Astrocyte (in vitro differentiated cells and primary cell): Measurements from ENCODE around the gene RASAL1.

Experiments
- EZH2 ChIP-seq: IDR thresholded peaks from 2 replicates; pipeline ENCODE4 v1.6.1; 2012; ENCODE audit warnings: mild to moderate bottlenecking, low read length, inconsistent platforms; ENCODE audit not compliant: insufficient read depth
- TF ChIP-seq, protein P1 (sequence below): IDR thresholded peaks from 2 replicates; pipeline ENCODE4 v1.5.1; 2011; ENCODE audit warnings: low read depth, mild to moderate bottlenecking, inconsistent platforms, low read length, moderate library complexity; ENCODE audit not compliant: insufficient read depth

GRCh38 chr12:113104953-113105510 lies 30.5 kb downstream of the RASAL1 start:
- TF ChIP-seq, protein P1, sequence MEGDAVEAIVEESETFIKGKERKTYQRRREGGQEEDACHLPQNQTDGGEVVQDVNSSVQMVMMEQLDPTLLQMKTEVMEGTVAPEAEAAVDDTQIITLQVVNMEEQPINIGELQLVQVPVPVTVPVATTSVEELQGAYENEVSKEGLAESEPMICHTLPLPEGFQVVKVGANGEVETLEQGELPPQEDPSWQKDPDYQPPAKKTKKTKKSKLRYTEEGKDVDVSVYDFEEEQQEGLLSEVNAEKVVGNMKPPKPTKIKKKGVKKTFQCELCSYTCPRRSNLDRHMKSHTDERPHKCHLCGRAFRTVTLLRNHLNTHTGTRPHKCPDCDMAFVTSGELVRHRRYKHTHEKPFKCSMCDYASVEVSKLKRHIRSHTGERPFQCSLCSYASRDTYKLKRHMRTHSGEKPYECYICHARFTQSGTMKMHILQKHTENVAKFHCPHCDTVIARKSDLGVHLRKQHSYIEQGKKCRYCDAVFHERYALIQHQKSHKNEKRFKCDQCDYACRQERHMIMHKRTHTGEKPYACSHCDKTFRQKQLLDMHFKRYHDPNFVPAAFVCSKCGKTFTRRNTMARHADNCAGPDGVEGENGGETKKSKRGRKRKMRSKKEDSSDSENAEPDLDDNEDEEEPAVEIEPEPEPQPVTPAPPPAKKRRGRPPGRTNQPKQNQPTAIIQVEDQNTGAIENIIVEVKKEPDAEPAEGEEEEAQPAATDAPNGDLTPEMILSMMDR = no peak
- no peak for TF ChIP-seq EZH2
